GM18499 (cell line): ENCODE data around the gene GYPC.
"Not testable (repeated sequence)": the region's sequence is repeated elsewhere in the genome, so short reads cannot be mapped to it uniquely, and the experiment has no call there.

Source experiments
- ATAC-seq: cut with Tn5 transposase; IDR thresholded peaks from one replicate; pipeline ENCODE4 v1.9.1; 2021; ENCODE audit warnings: moderate number of reproducible peaks; ENCODE audit not compliant: insufficient read depth, unreplicated experiment

GYPC gene

GRCh38 chr2:126664639-126665038, 8.7 kb downstream of the GYPC start:
- ATAC-seq = peak; percentile 2

DNA sequence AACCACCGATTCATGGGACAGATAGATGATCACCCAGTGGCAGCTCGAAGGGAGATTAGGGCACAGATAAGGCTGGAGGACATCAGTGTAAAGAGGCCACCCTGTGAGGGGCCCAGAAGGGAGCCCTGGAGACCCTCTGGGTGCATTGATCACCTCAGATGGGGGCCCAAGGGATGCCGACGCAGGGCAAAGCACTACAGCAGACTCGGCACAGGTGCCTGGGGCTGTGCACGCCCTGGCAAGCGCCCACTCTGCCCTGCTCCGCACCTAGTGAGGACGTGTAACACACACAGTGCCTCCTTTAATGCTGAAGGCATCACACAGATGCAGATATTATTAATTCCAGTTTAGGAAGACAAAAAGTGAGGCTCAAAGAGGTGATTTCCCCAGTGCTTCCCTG, 9.5 kb downstream of the GYPC start:
- ATAC-seq = no peak

- no peak for ATAC-seq
Measured at GRCh38 chr2:126668254-126668653, 12.3 kb downstream of the GYPC start.

DNA sequence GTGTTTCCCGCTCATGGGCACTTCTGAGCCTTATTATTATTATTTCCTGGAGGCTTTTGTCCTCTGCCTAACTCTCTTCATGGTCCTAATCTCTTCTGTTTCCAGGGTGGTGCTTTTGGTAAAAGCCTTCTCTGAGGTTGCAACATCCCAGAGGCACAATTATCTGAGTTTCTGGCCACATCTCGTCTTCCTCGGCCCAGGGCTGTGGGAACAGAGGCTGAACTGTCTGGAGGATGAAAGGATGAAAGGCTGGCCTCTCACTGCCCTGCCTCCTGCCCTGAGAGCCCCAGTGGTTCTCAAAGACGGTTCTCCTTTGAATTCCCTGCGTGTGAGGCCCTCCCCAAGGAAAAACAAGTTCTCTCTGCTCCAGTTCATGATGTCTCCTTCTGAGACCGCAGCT, 13.8 kb downstream of the GYPC start:
- ATAC-seq = no peak

GRCh38 chr2:126671488-126671887, 15.5 kb downstream of the GYPC start:
- no peak for ATAC-seq

GRCh38 chr2:126672980-126673605, 17.1 kb downstream of the GYPC start:
- no peak for ATAC-seq

DNA sequence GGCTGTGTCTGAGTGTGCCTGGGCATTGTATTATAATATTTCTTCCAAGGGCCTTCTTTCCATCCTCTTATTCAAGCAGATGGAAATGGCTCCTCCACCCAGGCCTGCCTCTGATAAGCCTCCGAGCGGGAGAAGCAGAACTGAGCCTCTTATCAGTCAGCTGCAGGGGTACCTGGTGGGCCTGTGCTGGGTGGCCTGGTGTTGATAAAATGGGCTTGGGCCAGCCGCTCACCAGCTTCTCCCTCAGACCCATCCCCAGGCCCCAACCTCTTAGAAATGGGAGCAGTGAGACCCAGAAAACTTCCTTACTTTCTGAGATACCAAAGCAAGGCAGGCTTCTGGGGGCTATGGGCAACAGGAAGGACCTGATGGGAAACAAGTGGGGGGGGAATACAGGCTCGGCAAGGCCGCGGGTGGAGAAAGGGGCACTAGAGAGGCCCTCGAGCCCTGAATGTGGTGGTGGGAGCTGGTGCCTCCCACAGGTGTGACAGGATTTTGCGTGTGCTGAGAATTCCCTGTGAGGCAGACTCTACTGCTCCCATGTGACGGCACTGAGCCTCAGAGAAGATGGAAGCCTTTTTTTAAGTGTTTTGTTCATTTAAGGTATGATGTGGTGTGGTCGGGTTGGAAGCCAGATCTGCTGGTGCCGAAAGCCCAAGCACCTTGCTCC, 18.3 kb downstream of the GYPC start:
- ATAC-seq = no peak

DNA sequence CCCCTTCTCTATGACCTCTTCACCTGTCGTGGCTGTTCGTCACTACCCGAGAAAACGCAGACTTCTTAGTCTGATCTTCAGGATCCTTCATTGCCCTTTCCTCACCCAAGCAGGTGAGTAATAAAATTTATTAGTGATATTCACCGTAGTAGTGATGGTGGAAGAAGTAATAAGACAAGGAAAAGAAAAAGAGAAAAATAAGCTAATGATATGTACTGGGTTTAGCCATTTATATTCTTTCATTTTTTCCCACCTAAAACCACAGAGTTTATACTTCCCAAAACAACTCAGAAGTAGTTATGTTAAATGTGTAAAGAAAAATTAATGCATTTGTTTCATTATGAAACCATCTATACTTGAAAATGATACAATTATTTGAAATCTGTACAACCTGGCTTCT, 19.7 kb downstream of the GYPC start:
- ATAC-seq = no peak

DNA sequence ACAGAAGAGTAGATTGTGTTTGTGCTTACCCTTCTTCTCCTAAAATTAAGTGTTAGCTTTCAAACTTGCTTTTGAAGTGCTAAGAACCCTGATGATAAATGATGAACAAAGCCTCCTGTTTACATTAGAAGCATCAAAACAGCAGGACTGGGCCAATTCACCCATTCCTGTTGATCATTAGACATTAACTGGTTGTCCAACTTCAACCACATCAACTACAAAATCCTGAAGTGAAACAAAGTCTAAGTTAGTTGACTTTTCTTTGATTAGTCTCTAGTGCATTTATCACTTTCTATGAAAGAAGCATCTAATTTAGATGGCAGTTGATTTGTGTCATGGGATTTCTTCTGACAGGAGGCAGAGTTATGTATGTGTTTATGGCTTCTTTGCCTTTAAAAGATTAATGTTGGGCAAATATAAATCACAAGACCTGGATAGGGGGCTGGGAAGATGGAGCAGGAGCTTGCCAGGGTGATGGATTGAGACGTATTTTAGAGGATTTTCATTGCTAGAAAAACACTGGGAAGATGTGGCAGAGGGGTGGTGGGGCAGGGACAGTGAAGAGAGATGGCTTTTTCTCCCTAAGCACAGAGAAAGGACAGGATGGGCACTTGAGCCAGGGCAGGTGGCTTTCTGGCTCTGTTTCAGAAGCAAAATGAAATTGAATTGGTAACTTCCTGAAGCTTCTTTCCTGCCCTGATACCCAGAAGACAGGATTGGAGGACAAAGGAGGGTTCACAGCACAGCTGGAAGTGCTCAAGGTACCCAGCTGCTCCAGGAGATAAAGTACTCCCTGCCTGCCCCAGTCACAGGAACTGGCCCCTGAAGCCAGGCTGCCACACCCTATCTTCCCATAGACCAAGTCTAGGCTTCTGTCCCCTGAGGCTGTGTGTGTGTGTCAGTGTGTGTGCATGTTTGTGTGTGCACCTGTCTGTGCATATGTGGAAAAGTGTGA, 20.5 kb downstream of the GYPC start:
- no peak for ATAC-seq

DNA sequence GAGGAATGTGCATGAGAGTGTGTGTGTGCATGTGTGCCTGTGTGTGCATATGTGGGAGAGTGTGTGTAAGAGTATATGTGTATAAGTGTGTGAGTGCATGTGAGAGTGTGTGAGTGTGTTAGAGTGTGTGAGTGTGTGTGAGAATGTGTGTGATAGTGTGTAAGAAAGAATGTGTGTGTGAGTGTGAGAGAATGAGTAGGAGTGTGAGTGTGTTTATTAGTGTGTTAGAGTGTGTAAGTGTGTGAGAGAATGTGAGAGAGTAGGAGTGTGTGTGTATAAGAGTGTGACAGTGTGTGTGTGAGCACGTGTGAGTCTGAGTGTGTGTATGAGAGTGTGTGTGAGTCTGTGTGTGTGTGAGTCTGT, 21.2 kb downstream of the GYPC start:
- no peak for ATAC-seq

DNA sequence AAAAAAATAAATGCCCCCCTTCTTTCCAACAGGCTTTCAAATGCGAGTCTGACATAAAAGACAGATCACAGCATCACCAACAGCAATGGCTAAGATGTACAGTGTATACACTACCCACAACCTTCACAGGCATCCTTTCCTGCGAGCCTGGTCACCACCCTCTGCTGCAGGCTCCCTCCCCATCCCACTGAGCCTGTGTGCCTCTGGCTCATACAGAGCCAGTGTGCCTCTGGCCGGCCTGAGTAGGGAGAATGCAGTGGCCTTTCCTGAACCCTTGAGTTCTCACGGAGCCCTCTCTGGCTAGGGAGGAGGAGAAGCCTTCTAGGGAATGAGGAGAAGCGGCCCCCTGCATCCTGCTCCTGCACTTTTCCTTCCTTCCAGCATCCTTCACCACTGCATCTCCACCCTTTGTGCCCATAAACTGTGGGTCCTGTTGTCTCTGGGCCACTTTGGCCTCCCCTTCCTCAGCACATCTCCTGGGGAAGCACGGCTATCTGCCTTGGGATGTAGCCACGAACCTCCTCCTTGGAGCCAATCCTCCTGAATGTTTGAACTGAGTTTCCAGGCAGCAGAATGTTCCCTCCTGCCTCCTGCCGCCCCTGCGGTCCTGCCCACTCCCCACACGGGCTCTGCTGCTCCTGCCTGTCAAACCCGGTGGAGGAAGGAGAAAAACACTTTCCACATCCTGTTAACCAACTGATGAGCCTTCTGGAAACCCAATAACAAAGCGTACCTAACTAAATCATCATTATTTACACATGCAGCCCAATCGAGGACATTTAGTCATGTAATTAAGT, 22.5 kb downstream of the GYPC start:
- no peak for ATAC-seq

GRCh38 chr2:126679094-126679713, 23.2 kb downstream of the GYPC start:
- no peak for ATAC-seq

GRCh38 chr2:126681505-126681904, 25.5 kb downstream of the GYPC start:
- no peak for ATAC-seq

DNA sequence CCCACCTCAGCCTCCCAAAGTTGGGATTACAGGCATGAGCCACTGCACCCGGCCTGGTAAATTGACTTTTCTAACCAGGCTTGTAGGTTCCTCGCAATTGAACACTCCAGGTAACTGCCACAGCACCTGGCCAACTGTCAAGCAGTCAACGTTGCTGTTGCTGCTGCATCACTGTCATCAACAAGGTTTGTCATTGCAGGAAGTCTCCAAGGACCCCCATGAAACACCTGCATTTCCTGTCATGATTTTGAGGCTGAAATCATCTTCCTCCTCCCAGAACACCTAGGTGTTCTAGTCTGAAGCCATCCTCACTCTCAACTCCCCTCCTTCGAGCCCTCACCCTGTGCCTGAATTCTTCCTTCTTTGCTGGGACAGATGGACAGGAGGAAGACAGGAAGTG, 29.7 kb downstream of the GYPC start:
- no peak for ATAC-seq

GRCh38 chr2:126686286-126686685, 30.3 kb downstream of the GYPC start:
- ATAC-seq = no peak

DNA sequence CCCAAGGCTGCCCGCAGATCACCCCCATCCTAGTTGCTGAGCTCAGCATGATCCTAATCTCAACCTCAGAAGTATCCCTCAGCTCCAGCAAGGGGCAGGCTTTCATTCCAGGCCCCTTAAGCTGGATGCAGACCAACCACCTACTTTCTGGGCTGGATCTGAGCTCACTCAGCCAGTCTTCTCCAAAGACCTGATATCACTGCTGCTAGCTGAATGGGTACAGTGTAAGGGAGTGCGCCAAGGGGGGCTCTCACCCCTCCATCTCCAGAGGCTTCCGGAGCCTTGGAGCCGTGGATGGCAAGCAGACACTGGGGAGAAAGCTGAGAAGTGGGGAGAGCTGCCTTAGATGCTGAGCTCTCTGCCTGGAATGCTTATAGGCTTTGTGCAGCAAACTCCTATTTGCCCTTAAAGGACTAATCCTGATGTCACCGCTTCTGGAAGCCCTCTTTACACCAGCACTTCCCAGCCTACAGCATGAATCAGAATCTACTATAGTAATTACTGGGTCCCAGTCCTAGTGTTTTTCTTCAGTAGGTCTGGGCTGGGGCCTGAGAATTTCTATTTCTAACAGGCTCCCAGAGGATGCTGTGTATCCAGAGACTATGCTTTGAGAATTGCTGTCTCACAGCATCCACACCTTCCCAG, 31.0 kb downstream of the GYPC start:
- ATAC-seq = no peak

DNA sequence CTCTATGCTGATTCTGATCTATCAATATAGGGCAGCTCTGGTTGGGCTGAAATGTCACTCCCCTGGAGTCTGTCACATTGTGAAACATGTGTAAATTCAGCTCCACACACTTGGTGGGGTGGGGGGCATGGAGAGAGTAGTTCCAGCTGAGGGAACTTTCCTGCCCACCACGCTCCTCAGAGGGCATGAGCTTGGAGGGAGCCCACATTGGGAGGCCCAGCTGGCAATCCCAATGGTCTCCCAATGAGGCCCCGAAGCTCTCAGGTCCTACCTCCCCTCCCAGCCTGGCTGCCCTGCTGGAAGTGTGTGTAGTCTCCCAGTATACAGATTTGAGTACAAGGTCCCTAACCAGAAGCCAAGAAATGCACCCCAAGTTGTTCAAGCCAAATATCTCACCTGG, 31.5 kb downstream of the GYPC start:
- no peak for ATAC-seq

DNA sequence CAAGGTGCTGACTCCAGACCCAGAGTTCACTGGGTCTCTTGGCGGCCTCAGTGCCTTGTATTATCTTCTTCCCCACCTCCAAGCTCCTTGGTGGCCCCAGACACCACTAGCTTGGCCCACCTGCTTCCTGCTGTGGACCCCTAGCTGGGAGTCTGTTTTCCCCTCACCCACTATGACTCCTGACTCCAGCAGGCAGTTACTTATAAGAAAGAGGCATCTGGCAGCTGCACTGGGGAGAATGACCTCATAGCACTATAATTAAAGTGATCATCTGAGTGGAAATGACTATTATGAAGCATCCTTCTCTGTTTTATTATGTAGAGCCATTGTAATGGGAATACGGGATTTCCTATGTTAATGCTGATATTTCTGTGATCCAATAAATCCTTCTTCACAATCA, 32.6 kb downstream of the GYPC start:
- ATAC-seq = not testable (repeated sequence)

DNA sequence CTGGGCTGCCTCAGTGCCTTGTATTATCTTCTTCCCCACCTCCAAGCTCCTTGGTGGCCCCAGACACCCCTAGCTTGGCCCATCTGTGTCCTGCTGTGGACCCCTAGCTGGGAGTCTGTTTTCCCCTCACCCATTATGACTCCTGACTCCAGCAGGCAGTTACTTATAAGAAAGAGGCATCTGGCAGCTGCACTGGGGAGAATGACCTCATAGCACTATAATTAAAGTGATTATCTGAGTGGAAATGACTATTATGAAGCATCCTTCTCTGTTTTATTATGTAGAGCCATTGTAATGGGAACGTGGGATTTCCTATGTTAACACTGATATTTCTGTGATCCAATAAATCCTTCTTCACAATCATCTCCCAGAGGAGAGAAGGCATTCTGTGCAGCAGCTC, 36.3 kb downstream of the GYPC start:
- not testable (repeated sequence) for ATAC-seq
